Muscle of back (tissue), 11 donors: ENCODE measurements around the gene PEPD. TPM values are rescaled to one million over a fixed set of nuclear protein-coding genes. Genes with fewer than 3 reads are reported as not detected.

ENCODE experiments used
- DNase-seq, 3 donors: peaks; one replicate each; pipeline versions ENCODE4 v3.0.0 to v3.0.0-alpha.2; 2013
- polyA plus RNA-seq, 10 donors: library from polyadenylated mRNA; unstranded; fragments of 120-200 nt; gene quantifications; one replicate each; pipeline ENCODE4 v1.2.1, GENCODE V29; 2013; ENCODE audit not compliant: insufficient read length in 10 of 10

The PEPD gene
- polyA plus RNA-seq, 10 donors = 35.9 to 53.2 (median 44.4) TPM

DNA sequence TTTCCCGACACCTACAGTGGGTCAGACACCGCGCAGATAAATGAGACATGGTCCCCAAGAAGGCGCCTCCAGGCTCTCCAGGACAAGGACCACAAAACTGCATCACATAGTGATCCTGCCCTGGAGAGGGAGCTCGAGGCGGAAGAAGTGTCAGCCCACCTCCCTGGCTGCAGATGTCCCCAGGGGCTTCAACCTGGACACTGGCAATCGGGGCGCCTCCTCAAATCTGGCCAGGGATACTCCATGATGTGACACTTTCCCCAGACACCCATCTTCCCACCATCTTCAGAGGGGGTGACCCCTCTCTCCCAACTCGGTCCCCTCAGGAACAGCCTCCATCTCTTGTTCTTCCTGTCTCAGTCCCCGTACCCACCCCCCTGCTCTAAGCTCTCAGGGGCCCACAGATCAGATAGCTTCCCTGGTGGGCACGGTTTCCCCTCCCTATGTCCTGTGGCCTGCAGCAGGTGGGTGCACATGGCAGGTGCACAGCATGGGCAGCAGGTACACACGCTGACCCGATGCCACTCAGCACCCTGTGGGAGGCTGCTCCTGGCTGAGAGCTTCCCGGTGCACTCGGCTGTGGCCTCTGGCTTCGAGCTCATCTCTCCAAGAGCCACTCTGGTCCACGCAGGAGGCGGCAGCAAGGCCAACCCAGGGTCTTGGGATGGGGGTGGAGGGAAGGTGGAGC, 61.2 kb downstream of the PEPD start:
- no peak for DNase-seq

DNA sequence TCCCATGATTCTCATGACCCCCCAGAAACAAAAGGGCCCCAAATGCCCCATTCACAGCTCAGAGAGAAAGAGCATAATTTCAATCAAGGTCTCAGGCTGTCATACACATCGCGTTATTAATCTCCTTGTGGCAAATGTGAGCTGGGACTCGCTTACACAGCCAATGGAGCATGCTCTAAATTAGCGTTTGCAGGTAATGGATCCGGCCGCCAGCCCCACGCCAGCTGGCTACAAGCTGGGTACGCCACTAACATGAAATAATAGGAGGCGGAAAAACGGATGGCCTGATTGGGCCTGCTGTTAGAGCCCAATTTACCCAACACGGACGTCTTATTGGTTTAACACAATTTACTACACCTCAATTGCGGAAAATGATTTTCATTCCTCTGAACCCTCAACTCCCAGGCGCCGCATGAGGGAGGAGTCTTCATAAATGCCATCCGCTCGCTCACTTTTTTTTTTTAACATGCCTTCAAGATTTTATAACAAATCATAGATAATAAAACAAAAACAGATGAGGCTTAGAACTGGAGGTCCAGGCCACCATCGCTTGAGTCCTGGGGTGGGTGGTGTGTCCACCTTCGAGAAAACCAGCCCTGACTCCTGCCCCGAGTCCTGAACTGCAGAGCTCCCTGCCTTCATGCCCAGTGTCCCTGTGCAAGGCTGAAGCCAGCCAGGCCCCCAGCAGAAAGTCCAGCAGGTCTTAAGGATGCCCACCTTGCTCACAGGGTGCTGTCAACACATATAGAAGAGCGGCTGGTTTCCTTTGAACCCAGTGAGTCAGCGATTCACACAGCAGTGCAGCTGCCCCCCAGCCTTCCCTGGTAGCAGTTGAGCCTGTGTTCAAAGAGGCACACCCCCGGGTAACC, 62.1 kb downstream of the PEPD start:
- DNase-seq = no peak

DNA sequence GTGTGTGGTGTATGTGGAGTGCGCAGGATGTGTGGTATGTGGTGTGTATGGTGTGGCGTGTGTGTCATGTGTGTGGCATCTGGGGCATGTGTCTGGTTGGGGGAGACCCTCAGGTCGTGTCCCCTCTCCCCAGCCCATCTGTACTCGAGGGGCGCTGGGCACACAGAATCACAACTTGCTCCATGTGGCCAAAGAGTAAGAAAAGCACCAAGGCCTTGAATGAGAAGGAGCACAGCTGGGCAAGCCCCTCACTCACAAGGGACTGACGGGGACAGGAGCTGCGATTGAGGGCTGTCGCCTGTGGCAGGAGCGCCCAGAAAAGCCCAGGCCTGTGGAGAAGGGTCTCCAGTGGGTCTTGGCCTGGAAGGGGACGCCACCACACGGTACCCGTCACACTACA, 62.8 kb downstream of the PEPD start:
- DNase-seq = no peak

- DNase-seq = no peak
These were observed 63.4 kb downstream of the PEPD start for GRCh38 chr19:33458171-33458633.

DNA sequence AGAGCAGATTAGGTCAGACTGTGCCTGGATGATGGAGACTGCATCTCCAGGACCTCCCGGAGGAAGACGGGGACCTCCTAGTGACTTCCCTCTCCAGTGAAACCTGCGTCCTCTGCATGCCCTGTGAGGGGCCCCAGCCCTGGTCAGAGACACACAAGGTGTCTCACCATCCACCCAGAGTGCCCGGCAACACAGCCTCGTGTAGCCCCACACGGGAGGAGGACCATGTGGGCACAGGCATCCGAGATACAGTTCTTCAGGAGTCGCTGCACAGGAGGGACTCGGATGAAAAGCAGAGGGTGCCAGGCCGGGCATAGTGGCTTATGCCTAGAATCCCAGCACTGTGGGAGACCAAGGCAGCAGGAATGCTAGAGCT, 64.8 kb downstream of the PEPD start:
- DNase-seq = no peak

DNA sequence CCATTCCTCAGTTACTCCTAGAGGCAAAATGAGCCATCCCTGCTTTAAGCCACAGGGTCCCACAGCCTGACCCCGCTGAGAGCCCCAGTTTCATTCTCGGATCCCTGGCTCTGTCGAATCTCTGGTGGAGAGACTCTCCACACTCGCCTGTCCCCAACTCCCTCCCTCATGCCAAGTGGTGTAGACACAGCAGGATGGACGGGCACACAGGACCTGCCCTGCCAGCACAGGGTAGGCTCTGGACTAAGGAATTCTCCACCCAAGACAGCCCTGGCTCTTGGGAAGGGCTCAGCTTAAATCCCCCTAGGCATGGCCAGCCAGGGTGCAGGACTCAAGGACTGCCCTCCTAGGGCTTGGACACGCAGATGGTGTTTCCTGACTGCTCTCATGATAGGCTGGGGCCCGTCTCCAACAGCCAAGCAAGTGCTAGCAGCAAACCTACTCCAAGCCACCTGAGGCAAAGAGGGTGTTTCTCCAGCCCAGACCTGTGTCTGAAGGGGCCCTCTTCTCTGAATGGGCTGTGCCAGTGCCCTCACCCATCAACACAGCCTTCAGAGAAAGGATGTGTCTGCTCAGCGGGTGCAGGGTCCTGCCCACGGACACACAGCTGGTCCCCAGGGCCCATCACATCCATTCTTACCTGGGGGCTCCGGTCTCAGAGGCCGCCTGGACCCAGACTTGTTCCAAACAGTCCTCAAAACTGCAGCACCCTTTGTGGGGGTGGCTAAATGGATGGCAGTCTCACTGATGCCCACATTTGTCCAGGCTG, 65.3 kb downstream of the PEPD start:
- no peak for DNase-seq

DNA sequence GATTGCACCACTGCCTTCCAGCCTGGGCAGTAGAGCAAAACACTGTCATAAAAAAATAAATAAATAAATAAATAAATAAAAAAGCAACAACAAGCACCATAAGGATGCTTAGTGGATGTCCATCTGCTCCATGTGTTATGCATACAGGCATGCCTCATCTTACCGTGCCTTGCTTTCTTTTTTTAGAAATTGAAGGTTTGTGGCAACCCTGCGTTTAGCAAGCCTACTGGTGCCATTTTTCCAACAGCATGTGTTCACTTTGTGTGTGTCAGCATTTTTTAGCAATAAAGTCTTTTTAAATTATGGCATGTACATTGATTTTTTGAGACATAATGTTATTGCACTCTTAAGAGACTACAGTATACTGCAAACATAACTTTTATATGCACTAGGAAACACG, 68.3 kb downstream of the PEPD start:
- no peak for DNase-seq

GRCh38 chr19:33450689-33451088, 70.9 kb downstream of the PEPD start:
- DNase-seq = no peak

- DNase-seq = no peak
These were observed 71.8 kb downstream of the PEPD start for GRCh38 chr19:33449799-33450198.

DNA sequence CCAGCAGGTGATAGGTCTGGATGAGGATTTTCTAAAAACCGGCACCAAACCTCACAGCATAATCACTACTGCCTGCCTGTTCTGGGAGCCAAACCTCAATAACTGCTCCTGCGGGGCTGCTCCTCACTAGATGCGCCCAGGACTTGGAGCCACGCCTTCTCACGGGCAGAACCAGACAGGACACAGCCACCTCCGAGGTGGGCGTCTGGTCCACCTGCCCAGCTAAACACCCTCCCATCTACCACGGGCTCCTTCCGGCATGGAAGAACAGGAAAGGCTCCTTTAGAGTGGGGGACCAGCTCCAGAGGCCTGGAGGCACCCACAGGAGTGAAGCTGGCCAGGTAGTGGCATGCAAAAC, 73.5 kb downstream of the PEPD start:
- DNase-seq = no peak

- DNase-seq = no peak
These were observed 74.0 kb downstream of the PEPD start for GRCh38 chr19:33447336-33448158.

- no peak for DNase-seq
These were observed 75.0 kb downstream of the PEPD start for GRCh38 chr19:33446330-33447293.

GRCh38 chr19:33445442-33446329, 75.9 kb downstream of the PEPD start:
- DNase-seq = no peak

DNA sequence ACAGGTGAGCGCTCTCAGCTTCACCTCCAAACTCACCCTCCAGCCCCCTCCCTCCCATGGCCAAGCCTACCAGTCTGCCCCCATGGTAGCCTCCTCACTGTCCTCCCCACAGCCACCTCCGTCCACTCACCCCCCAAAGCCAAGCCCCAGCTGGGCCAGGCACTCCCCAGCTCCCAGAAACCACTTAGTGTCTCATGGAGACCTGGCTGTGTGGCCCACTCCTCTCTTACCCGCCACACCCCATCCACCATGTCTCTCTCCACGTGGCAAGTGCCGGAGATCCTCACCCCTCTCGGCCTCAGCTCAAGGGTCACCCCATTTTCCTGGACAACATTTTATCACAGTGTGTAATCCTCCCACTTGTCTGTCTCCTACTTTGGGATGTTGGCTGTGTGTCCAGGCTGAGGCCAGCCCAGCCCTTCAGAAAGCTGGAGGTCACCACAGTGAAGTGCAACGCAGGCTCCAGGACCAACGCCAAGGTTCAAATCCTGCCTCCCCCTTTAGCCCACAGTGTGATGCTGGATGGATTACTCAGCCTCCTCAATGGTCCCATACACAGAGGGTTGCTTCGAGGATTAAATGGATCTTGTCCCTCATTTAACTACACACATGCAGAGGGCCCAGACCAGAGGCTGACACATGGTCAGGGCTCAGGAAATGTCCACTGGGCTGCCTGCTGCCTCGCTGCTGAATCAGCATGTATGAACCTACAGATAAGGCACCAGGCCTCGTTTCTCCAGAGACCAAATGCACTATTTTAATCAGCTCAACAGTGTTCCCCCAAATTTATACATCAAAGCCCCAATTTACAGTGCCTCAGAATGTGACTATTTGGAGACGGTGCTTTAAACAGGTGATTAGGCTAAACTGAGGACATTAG, 76.8 kb downstream of the PEPD start:
- no peak for DNase-seq

DNA sequence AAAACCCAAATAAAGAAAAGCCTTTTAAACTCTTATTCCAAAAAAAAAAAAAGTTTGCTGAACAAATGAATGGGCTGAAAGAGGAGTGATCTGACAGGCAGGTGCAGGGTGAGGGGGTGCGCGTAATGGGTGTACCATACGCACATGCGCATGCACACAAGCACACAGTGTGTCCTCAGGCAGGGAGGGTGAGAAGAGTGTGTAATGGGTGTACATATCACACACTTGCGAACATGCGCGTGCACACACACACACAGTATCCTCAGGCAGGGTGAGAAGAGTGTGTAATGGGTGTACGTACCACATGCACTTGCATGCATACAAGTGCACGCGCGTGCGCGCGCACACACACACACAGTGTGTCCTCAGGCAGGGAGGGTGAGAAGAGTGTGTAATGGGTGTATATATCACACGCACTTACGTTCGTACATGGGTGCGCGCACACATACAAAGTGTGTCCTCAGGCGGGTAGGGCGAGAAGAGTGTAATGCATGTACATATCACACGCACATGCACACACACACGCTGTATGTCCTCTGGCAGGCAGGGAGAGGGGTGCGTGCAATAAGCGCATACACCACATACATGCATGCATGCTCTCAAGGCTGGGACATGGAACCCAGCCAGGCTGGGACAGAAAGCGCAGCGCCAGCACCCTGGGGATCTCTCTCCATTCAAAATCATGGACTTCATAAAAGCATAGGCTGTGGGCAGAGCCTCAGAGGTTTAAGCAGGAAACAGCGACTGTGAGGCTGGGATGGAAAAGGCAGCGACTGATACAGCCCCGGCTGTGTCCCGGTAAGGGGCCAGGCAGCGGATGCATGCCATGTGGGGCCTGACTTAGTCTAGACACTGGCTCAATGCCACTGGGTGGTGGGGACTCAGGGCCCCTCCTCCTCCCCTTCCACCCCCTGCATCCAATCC, 77.7 kb downstream of the PEPD start:
- no peak for DNase-seq

DNA sequence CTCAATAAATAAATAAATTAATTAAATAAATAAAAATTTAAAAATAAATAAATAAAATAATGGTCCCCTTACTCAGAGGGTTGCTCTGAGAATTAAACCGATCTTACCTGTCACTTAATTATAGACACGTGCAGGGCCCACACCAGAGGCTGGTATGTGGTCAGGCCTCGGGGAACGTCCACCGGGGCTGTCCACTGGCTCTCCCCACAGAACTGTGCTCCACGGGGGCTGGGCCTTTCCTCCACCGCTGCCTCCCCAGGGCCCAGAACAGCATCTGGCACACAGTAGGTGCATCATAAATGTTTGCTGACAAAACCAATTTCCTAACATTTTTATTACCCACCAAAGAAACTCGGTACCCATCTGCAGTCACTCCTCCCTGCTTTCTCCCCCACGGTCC, 78.9 kb downstream of the PEPD start:
- no peak for DNase-seq

DNA sequence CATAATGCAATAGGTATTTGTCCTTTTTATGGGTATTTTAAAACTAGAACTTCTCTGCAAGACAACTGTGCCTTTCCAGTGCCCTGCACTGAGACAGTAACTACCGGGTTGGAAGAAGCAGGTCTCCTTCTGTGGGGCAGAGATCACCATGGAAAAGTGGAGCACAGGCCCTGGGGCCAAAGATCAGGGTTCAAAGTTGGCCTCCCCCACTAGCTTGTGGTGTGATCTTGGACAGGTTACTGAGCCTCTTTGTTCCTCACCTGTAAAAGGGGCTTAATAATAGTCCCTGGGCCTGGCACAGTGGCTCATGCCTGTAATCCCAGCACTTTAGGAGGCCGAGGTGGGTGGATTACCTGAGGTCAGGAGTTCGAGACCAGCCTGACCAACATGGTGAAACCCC, 79.8 kb downstream of the PEPD start:
- no peak for DNase-seq
